HG03196 (cell line): ENCODE measurements around the gene EHBP1.

Source experiments
- ATAC-seq: cut with Tn5 transposase; IDR thresholded peaks from one replicate; pipeline ENCODE4 v1.9.1; 2021; ENCODE audit not compliant: unreplicated experiment

EHBP1 gene

GRCh38 chr2:63047321-63048279 lies 342.1 kb downstream of the EHBP1 start:
- ATAC-seq, result no peak

DNA sequence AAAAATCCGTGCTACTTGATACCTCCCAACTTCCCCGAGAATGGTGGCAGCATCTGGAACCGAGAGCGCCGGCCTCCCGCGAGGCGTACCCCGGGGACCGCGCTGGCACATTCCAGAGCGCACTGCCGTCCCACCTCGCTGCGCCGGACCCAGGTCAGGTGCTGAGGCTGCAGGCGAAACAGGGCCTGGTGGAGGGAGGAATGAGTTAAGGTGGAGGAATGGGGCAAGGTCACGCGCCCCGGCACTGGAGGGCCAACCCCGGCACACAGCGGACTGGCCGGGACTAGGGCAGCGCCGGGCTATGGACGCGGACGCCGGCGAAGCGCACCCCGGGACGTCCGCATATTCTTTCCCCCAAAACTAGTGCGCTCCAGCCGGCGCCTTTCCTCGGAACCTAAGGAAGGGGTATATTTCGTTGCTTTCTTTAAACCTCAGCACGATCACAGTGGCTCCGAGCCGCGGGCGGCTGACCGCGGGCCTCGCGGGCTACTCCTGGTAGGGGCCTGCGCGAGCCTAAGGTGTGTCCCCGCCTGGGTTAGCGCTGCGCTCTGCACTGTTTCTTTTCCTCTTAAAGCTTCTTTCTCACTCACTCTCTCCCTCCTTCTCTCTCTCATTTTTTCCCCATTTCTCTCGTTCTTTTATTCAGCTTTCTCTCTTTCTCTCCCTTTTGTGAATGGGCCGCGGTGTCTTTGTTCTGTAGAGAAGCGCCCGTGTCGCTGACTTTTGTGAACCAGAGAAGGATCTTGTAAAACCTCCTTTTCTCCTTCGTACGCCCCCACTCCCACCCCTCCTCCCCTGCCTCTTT lies 343.1 kb downstream of the EHBP1 start:
- no peak for ATAC-seq

DNA sequence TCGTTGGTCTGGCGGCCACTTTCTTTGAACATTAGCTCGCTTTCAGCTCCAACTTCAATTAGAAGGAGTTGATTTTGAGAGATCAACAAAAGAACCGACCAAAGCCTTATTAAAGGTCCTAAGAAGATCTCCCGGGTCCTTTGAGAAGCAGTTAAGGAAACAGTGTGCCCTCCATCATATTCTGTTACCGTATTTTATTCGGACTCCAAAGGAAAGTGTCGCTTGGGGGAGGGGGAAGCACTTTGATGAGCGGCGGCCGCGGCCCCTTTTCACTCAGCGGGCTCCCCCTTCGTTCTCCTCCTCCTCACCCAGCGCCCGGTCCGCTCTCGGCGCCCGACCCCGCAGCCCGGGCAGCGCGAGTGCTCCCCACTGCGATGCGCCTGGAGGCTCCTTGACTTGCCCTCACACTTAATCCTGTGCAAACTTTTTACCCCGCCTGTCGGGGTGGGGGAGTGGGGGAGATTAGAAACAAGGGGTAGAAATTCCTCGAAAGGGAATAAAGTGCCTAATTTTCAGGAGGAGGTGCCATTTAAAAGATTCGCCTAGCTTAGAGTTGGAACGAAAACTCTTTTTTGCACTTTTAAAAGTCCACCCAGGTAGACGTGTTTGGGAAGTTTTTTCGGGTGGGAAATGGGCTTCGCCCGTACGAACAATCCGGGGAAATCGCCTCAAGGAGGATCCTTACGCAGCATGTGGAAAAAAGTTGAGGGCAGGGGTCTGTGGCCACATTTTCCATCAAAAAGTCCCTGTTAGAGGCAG lies 343.9 kb downstream of the EHBP1 start:
- ATAC-seq, result no peak

DNA sequence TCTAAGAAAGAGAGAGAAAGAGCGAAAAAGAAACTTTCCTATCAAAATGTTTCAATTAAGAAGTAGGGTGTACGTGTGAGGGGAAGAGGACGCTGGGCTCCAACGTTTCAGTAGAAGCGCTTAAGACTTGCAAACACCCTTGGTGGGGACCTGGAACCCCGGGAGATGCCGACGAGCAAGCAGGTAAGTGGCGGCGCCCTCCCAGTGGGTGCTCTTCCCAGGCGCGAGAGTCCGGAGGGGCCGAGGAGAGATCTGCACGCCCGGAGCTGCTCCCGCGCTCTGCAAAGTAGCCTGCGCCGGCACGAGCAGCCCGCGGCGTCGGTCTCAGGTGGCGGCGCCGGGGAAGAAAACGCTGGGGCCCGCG lies 344.4 kb downstream of the EHBP1 start:
- ATAC-seq, result peak; percentile 25

- ATAC-seq, result peak; percentile 71
Measured at GRCh38 chr2:63050334-63051041, 345.0 kb downstream of the EHBP1 start, which contains the start of gene OTX1. OTX1 (plus strand) TSS chr2:63050830; CDS start chr2:63052991, 2,161 bp downstream.

- no peak for ATAC-seq
Measured at GRCh38 chr2:63051042-63051794, 345.7 kb downstream of the EHBP1 start.

- ATAC-seq, result no peak
Measured at GRCh38 chr2:63051795-63052333, 346.4 kb downstream of the EHBP1 start.

DNA sequence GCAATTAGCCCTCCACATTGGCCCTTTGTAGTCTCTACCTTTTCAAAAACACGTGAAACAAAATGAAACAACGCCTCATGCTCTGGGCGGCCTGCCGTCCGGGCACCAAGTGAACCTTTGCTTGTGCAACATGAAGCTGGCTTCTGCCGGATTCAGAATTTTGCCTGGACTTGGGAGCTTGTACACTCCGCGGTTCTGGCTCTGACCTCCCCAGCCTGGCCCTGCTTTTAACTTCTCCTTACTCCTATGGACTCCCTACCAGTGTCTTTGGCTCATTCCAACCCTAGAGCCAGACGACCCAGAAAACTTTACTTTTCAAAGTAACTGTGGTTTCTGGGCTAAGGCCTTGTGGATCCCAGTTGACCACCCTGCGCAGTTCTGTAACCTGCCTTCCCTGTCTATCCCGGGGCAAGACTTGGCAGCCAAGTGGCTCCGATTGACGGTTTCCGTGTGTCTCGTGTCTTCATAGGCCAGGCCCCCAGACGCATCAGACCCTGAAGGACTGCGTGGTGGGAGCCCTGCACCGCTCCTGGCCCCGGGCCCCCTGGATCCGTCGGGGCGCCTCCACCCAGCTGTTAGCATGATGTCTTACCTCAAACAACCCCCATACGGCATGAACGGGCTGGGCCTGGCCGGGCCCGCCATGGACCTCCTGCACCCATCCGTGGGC lies 347.0 kb downstream of the EHBP1 start:
- ATAC-seq, result no peak

- ATAC-seq, result no peak
Measured at GRCh38 chr2:63053081-63053888, 347.8 kb downstream of the EHBP1 start.

- no peak for ATAC-seq
Measured at GRCh38 chr2:63053889-63054602, 348.5 kb downstream of the EHBP1 start.

DNA sequence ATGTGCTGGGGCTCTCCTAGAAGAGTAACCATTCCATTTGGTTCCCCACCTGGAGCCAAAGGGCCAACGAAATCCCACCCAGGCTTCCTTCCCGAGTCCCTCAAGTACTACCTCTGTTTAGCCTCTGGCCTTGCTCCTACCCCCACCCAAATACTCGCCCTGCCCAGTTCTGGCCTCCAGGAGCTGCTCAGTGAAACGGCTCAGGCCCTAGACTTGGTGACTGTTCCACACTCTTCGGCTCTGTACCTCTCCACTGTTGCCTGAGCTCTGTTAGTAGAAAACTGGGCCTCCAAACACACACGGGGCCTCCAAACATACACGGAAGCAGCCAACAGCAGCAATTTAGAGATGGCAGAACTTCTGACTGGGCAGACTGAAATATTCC lies 349.3 kb downstream of the EHBP1 start:
- no peak for ATAC-seq

DNA sequence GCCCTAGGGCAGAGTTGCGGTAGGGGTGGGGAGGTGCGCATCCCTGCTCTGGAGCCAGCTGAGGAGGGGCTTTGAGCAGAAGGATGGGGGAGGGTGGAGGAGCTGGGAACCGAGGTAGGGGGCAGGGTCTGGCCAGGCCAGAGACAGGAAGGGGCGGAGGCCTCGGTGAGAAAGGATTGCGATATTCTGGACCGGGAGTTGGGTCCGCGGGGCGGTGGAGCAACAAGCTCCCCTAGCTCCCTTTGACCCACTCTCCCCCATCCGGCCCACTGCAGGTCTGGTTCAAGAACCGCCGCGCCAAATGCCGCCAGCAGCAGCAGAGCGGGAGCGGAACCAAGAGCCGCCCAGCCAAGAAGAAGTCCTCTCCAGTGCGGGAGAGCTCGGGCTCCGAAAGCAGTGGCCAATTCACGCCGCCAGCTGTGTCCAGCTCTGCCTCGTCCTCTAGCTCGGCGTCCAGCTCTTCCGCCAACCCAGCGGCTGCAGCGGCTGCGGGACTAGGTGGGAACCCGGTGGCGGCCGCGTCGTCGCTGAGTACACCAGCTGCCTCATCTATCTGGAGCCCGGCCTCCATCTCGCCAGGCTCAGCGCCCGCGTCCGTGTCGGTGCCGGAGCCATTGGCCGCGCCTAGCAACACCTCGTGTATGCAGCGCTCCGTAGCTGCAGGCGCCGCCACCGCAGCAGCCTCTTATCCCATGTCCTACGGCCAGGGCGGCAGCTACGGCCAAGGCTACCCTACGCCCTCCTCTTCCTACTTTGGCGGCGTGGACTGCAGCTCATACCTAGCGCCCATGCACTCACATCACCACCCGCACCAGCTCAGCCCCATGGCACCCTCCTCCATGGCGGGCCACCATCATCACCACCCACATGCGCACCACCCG lies 350.0 kb downstream of the EHBP1 start:
- ATAC-seq, result no peak

DNA sequence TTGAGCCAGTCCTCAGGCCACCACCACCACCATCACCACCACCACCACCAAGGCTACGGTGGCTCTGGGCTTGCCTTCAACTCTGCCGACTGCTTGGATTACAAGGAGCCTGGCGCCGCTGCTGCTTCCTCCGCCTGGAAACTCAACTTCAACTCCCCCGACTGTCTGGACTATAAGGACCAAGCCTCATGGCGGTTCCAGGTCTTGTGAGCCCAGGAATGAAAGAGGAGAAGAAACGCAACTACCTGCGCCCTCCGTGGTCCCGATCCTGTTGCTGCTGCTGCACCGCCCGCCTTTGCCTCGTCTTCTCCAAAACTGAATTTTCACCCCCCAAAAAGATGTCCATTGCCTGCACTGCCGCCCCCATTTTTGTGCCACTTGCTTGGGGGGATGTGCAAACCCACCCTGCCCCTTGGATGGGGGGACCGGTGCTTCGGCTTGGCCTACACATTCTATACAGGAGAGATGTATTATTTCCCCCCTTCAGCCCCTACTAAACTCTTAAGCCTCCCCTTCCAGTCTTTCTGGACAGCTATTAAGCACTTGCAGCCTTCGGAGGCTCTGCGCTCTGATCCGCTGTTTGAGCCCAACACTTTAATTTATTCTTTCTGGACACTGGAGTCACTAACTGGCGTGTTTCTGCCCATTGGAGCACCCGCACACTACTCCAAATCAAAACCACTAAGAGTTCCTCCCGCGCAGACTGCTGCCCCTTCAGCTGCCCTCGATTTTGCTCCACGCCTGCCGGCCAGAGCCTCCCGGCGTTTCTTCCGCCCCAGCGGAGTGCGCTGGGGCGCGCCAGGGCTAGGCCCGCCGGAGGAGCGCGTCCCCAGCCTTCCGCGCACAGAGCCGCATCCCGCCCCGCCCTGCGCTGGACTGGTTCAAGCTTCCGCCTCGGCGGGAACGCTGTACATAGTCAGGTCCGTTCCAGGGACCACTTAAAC lies 350.9 kb downstream of the EHBP1 start:
- no peak for ATAC-seq

- ATAC-seq, result no peak
Measured at GRCh38 chr2:63057249-63058143, 352.0 kb downstream of the EHBP1 start.
